ENCODE results near the gene ELAC2. TPM values are rescaled to one million over a fixed set of nuclear protein-coding genes. Genes with fewer than 3 reads are reported as not detected.

The ELAC2 gene, protein sequence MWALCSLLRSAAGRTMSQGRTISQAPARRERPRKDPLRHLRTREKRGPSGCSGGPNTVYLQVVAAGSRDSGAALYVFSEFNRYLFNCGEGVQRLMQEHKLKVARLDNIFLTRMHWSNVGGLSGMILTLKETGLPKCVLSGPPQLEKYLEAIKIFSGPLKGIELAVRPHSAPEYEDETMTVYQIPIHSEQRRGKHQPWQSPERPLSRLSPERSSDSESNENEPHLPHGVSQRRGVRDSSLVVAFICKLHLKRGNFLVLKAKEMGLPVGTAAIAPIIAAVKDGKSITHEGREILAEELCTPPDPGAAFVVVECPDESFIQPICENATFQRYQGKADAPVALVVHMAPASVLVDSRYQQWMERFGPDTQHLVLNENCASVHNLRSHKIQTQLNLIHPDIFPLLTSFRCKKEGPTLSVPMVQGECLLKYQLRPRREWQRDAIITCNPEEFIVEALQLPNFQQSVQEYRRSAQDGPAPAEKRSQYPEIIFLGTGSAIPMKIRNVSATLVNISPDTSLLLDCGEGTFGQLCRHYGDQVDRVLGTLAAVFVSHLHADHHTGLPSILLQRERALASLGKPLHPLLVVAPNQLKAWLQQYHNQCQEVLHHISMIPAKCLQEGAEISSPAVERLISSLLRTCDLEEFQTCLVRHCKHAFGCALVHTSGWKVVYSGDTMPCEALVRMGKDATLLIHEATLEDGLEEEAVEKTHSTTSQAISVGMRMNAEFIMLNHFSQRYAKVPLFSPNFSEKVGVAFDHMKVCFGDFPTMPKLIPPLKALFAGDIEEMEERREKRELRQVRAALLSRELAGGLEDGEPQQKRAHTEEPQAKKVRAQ
- total RNA-seq (2021) (58.4 and 62.7 TPM in 2 replicates), Bru-seq, nascent RNA (percentile 81 among the genes with signal in this experiment), BruChase-seq, experiment 1, labeled RNA remaining after a 2-hour chase (percentile 78 among the genes with signal in this experiment), BruChase-seq, experiment 2, labeled RNA remaining after a 6-hour chase (percentile 81 among the genes with signal in this experiment)
- long read RNA-seq, transcript ELAC2-201 (24 exons, 3,148 nt), result major isoform, 67 of 129 reads
- long read RNA-seq, partial matches to known transcripts, result 32 of 129 reads
- long read RNA-seq, other reads (novel, unspliced or antisense), result 29 of 129 reads

DNA sequence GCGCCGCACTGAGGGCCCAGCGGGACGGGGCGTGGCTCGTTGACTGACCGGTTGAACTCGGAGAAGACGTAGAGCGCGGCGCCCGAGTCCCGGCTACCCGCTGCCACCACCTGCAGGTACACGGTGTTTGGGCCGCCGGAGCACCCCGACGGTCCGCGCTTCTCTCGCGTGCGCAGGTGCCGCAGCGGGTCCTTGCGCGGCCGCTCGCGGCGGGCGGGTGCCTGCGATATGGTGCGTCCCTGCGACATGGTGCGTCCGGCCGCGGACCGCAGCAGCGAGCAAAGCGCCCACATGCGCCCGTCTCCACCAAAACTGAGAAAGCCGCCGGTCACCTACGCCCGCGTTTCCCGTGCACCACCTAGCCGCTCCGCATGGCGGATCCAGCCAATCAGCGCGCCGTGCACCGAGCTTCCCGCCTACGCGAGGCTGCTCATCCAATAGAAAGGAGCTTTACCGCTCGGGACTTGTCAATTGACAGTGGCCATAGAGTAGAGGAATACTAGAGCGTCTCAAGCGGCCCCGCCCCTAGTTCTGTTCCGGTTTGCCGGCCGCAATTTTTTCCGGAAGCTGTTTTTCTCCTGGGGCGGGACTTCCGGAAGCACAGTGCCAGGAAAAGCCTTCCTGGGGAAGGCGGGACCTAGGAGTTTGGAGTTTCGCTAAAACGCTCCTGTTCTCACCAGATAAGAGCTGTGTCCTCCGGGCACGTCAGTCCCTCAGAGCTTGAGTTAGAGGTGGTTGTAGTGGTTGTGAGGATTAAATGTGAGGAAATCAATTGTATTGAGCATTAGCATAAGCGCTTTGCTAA is at the start of gene ELAC2:
Gene ELAC2, minus strand, starts transcription at position 373 of the 805 bp plus-strand sequence. Its CDS starts 80 bp downstream, at position 293.
- peaks cover 6% of the 10 kb centered on the region; the same call in 1 of the 2 replicates for H3K4me1 ChIP-seq (replicated peaks; ENCODE audit: insufficient read depth)
- H3K4me3 ChIP-seq, result peak within 1 kb of the TSS; percentile 90
- H2AFZ ChIP-seq, result peak within 1 kb of the TSS; percentile 95
- no peaks in the 10 kb centered on the region for H3K9me2 ChIP-seq (ENCODE audit: insufficient read depth)
- no TSS peak for BruUV-seq (replicated peaks)
- H3K9me3 ChIP-seq (ENCODE audit: insufficient read depth, low read depth), result no peaks in the 10 kb centered on the region
- H3F3A ChIP-seq (ENCODE audit: insufficient read depth, low read depth), result peaks cover 8% of the 10 kb centered on the region; the same call in 1 of the 2 replicates
- H3K27ac ChIP-seq, result peak within 1 kb of the TSS; percentile 65
- ChIA-PET POLR2A (ENCODE audit: unreplicated experiment) (interaction anchor here (0.6 to 0.7 kb wide), 4 partner anchors 22 to 1799 kb away, joined by 3 to 7 read pairs (median 4); no protein-coding TSS in a partner anchor), CTCF (interaction anchor here (0.8 to 1.7 kb wide), 3 partner anchors 12 to 1909 kb away, joined by 3 to 7 read pairs (median 6); no protein-coding TSS in a partner anchor)
- peak within 1 kb of the TSS; percentile 90 for H3K4me2 ChIP-seq
- DNase-seq, result peak; percentile 94 to 97
- peaks cover 6% of the 10 kb centered on the region for H3K27me3 ChIP-seq (ENCODE audit: insufficient read depth, low read depth)
- peaks cover 18% of the 10 kb centered on the region for H3K79me2 ChIP-seq (ENCODE audit: low read depth)
- intact Hi-C loops (cut with micrococcal nuclease; ENCODE audit: unreplicated experiment), result no loop called here
- no peaks in the 10 kb centered on the region for H3K36me3 ChIP-seq (ENCODE audit: low read depth)
- TF ChIP-seq, protein P1, sequence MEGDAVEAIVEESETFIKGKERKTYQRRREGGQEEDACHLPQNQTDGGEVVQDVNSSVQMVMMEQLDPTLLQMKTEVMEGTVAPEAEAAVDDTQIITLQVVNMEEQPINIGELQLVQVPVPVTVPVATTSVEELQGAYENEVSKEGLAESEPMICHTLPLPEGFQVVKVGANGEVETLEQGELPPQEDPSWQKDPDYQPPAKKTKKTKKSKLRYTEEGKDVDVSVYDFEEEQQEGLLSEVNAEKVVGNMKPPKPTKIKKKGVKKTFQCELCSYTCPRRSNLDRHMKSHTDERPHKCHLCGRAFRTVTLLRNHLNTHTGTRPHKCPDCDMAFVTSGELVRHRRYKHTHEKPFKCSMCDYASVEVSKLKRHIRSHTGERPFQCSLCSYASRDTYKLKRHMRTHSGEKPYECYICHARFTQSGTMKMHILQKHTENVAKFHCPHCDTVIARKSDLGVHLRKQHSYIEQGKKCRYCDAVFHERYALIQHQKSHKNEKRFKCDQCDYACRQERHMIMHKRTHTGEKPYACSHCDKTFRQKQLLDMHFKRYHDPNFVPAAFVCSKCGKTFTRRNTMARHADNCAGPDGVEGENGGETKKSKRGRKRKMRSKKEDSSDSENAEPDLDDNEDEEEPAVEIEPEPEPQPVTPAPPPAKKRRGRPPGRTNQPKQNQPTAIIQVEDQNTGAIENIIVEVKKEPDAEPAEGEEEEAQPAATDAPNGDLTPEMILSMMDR (conservative IDR thresholded peaks at IDR 0.05), result no peak
- TF ChIP-seq EZH2 (IDR thresholded peaks at IDR 0.05; ENCODE audit: low read depth), result no peak
- no peaks in the 10 kb centered on the region for H4K20me1 ChIP-seq (ENCODE audit: insufficient read depth)

DNA sequence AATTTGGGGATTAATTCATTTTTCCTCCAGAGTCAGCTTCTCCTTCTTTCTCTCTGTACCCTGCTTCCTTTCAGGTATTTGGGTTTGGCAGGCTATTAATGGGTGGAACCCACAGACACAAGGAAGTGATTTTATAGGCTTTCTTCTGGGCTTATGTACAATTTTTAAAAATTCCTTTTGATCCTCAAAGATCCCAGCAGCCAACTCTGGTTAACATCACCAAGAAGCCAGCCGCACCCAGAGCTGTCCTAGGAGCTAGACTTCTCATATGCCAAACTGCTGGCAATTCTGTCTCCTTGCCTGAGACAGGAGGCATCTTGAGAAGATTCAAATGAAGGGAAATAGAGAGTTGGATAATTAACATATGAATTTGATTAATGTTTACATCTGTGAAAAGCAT is 47.2 kb upstream of the ELAC2 start:
- Histone ChIP-seq H3K27ac (no peak overlapping the region), H3F3A (ENCODE audit: insufficient read depth, low read depth) (no peaks in the 10 kb centered on the region), H3K4me1 (replicated peaks; ENCODE audit: insufficient read depth) (no peaks in the 10 kb centered on the region), H4K20me1 (ENCODE audit: insufficient read depth) (no peaks in the 10 kb centered on the region), H3K9me2 (ENCODE audit: insufficient read depth) (no peaks in the 10 kb centered on the region), H3K4me2 (no peak overlapping the region), H3K79me2 (ENCODE audit: low read depth) (no peaks in the 10 kb centered on the region), H2AFZ (no peak overlapping the region), H3K36me3 (ENCODE audit: low read depth) (no peaks in the 10 kb centered on the region), H3K4me3 (no peak overlapping the region), H3K27me3 (ENCODE audit: insufficient read depth, low read depth) (peaks cover 16% of the 10 kb centered on the region), H3K9me3 (ENCODE audit: insufficient read depth, low read depth) (no peaks in the 10 kb centered on the region)
- DNase-seq, result no peak
- TF ChIP-seq, protein P1 (conservative IDR thresholded peaks at IDR 0.05), result no peak
- TF ChIP-seq EZH2 (IDR thresholded peaks at IDR 0.05; ENCODE audit: low read depth), result no peak
- intact Hi-C loops (cut with micrococcal nuclease; ENCODE audit: unreplicated experiment), result no loop called here
- BruUV-seq (replicated peaks), result no TSS peak
- CTCF ChIA-PET, result no interaction called here
- POLR2A ChIA-PET (ENCODE audit: unreplicated experiment), result interaction anchor here (0.6 kb wide), 1 partner anchor 625 kb away, joined by 3 read pairs; no protein-coding TSS in a partner anchor

Data from PC-9 (cell line).